Right lobe of liver (tissue), 4 donors: Measurements from ENCODE around the gene MUL1.

ENCODE experiments used
- CTCF ChIP-seq, 4 donors: fragments of 200-600 bp in 3 of 4; fragments of 450-650 bp in 1 of 4; IDR thresholded peaks; one replicate each; pipeline versions ENCODE4 v1.5.1 to v1.8.0; 2016 to 2022; ENCODE audit warnings: antibody characterized with exemption in 4 of 4, mild to moderate bottlenecking in 2 of 4
- POLR2A ChIP-seq: fragments of 450-650 bp; IDR thresholded peaks from one replicate; pipeline ENCODE4 v1.6.1; 2017; ENCODE audit warnings: antibody characterized with exemption, mild to moderate bottlenecking
- donor health status: DM: no; HTN: no; CAD: no.
- donor health status: DM: no; HTN: no; CAD: no.
- donor health status: DM: no; HTN: yes; CAD: no.

DNA sequence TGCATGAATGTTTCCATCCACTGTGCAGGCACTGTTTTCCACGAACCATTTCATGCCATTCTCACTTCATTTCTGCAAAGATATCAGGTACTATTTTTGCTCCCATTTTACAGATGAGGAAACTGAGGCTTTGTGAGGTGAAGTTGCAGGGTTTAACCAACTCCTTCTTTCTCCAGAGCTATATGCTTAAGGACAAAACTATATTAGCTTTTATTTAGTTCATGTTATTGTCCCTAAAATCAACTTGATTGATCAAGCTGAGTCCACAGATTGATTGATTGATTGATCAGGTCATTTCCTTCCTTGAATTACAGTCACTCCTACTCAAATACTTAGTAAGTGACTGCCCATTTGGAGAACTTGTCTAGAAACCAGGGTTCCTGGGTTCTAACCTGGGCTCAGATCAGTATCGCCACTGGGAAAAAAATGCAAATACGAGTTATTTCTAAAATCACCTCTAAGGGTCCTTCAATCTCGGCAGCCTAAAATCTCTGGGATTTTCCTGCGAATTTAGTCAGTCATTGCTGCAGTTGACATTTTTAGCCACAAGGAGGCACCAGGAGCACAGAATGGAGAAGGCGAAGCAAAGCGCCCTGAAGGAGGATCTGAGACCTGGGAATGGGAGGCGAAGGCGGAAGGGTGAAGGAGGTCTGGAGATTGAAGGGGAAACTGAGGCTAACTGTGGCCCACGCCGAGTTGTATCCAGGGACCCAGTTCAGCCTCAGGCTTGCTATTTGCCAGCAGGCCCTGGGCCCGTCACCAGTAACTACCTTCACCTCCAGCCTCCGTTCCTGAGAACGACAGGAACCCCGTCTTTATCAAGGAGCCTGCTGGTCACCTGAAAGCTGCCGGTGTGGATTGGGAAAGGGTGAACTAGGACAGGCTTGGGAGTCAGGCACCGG is 14.3 kb upstream of the MUL1 start:
- TF ChIP-seq CTCF (IDR thresholded peaks at IDR 0.05) (peak; percentile 82 to 90 (median 86)), POLR2A (no peak)
